ENCODE data around the gene CMA1.

- TF ChIP-seq CTCF (IDR thresholded peaks at IDR 0.05) (peak in 4 of 7 experiments; percentile 11 to 36 (median 16)), EP300 (IDR thresholded peaks at IDR 0.05) (no peak), POLR2A (IDR thresholded peaks at IDR 0.05) (no peak), POLR2AphosphoS5 (IDR thresholded peaks at IDR 0.05) (no peak)
Measured at GRCh38 chr14:24481622-24482324, 26.3 kb downstream of the CMA1 start.
